ENCODE measurements around the gene SLC25A23. TPM values are rescaled to one million over a fixed set of nuclear protein-coding genes. Genes with fewer than 3 reads are reported as not detected.
A peak's percentile ranks its signal among the peaks of the same experiment; 100 is the strongest.

SLC25A23 gene
- total and polyA plus RNA-seq, 2 of the 4 experiments (the other 2 are of a cell fraction), result 7.0 to 7.6 TPM

DNA sequence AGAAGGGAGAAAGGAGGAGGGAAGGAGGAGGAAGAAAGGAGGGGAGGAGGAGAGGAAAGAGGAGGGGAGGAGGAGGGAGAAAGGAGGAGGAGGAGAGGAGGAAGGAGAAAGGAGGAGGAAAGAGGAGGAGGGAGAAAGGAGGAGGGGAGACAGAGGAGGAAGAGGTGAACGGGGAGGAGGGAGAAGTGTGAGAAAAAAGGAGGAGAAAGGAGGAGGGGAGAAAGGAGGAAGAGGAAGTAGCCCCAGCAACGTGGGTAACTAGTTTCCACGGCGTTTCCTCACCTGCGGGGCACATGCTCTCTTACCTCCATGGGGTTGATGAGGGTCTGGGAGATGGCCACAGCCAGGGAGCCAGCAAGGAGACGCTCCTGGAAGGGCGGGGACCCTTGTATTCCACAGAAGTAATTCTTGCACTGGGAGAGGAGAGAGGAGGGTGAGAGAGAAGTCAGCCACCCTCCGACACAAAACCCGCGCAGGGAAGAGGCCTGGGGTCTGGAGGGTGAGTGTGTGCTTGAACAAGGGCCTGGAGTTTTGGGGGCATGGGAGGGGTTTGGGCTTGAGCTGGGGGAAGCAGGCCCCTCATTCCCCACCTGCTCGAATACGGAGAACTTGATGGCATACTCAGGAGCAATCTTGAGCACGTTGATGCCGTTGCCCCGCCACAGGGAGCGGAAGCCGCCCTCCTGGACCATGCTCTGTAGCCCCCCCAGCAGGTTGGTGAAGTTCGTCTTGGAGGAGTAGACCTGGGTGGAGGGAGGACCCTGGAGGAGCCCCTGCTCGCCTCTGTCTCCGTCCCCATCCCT lies 30.0 kb downstream of the SLC25A23 start:
- no TSS peak for BruUV-seq (replicated peaks)
- H2BK120ac ChIP-seq (ENCODE audit: low read depth, low read length), result no peak overlapping the region
- no peak overlapping the region for H3K27ac ChIP-seq (ENCODE audit: insufficient read depth, low read length)
- no CpG with 5 or more reads among the region's 20 CpGs for WGBS, 2 experiments (ENCODE audit: extremely low coverage in 2 of 2, insufficient read length in 1 of 2)
- dilution Hi-C loops (cut with HindIII; ENCODE audit: low sequenced_read_pairs, unreplicated experiment), result no loop called here
- no peak overlapping the region for H3K4me3 ChIP-seq (ENCODE audit: insufficient read depth, low read depth, low read length)
- H2AK9ac ChIP-seq (replicated peaks; ENCODE audit: low read depth, low read length, poor library complexity), result no peak overlapping the region
- no peak overlapping the region for H3K18ac ChIP-seq (ENCODE audit: low read depth, low read length)
- ATAC-seq (ENCODE audit: low read depth), result no peak
- ChIA-PET CTCF (no interaction called here), POLR2A (ENCODE audit: unreplicated experiment) (no interaction called here)
- H3K36me3 ChIP-seq (ENCODE audit: control insufficient read depth, insufficient read depth, low read length), result no peaks in the 10 kb centered on the region
- H2AK5ac ChIP-seq (ENCODE audit: low read depth, low read length), result no peak overlapping the region
- H3K4ac ChIP-seq (ENCODE audit: low read depth, low read length), result no peak overlapping the region
- H2BK5ac ChIP-seq (ENCODE audit: low read depth, low read length, poor library complexity, severe bottlenecking), result no peak overlapping the region
- no peak for DNase-seq
- peak overlapping the region; percentile 32 for H2AFZ ChIP-seq (replicated peaks; ENCODE audit: low read length, poor library complexity)
- 0 out of 4 replicates have a peak, but pooled peaks cover 0 to 3% of the 10 kb centered on the region in 2 experiments for H3K79me1 ChIP-seq (ENCODE audit: low read depth in 1 of 2, low read length in 2 of 2)
- no peak overlapping the region for H4K5ac ChIP-seq (ENCODE audit: low read depth, low read length)
- H2BK20ac ChIP-seq (ENCODE audit: low read depth, low read length), result no peak overlapping the region
- H3K14ac ChIP-seq (replicated peaks; ENCODE audit: low read depth, low read length), result no peak overlapping the region
- H3K9me3 ChIP-seq (ENCODE audit: control insufficient read depth, insufficient read depth, low read length), result peaks cover 3% of the 10 kb centered on the region; the same call in 1 of the 2 replicates
- H2BK15ac ChIP-seq (ENCODE audit: low read depth, low read length), result no peak overlapping the region
- H4K20me1 ChIP-seq (ENCODE audit: insufficient read depth, low read length), result no peaks in the 10 kb centered on the region
- in situ Hi-C loops (cut with MboI; ENCODE audit: low sequenced_read_pairs), result no loop called here
- no peak overlapping the region for H3K9ac ChIP-seq (ENCODE audit: low read depth, low read length)
- no peak overlapping the region for H4K91ac ChIP-seq (ENCODE audit: insufficient read depth, low read depth, low read length)
- intact Hi-C loops (cut with micrococcal nuclease), result no loop called here
- H4K8ac ChIP-seq (ENCODE audit: low read depth in 2 of 2, low read length in 2 of 2), result no peak overlapping the region
- peaks cover 2% of the 10 kb centered on the region; the same call in 1 of the 2 replicates for H3K4me1 ChIP-seq (ENCODE audit: control insufficient read depth, insufficient read depth, low read length)
- H3K23ac ChIP-seq (ENCODE audit: low read depth, low read length), result no peak overlapping the region
- H3K9me1 ChIP-seq (ENCODE audit: insufficient read depth, low read length), result no peaks in the 10 kb centered on the region
- no peak overlapping the region for H3K4me2 ChIP-seq (ENCODE audit: low read depth, low read length)
- no peak overlapping the region for H3K56ac ChIP-seq (ENCODE audit: extremely low read depth, insufficient read depth, low read length)
- H3K27me3 ChIP-seq (ENCODE audit: control insufficient read depth, insufficient read depth, low read length), result peaks cover 8% of the 10 kb centered on the region; the same call in 1 of the 2 replicates
- TF ChIP-seq RCOR1 (IDR thresholded peaks at IDR 0.05; ENCODE audit: insufficient replicate concordance, low read length), result no peak
- no peak for TF ChIP-seq FOS (IDR thresholded peaks at IDR 0.05; ENCODE audit: low read depth, low read length)
- TF ChIP-seq RAD21 (IDR thresholded peaks at IDR 0.05; ENCODE audit: low read length), result no peak
- no peak for TF ChIP-seq CHD1 (IDR thresholded peaks at IDR 0.05; ENCODE audit: low read depth, low read length)
- TF ChIP-seq MAZ (IDR thresholded peaks at IDR 0.05; ENCODE audit: borderline replicate concordance, low read depth, low read length), result no peak
- TF ChIP-seq CEBPB (IDR thresholded peaks at IDR 0.05; ENCODE audit: low read depth, low read length), result no peak
- TF ChIP-seq RFX5 (IDR thresholded peaks at IDR 0.05; ENCODE audit: low read depth, low read length), result no peak
- TF ChIP-seq, protein P1, sequence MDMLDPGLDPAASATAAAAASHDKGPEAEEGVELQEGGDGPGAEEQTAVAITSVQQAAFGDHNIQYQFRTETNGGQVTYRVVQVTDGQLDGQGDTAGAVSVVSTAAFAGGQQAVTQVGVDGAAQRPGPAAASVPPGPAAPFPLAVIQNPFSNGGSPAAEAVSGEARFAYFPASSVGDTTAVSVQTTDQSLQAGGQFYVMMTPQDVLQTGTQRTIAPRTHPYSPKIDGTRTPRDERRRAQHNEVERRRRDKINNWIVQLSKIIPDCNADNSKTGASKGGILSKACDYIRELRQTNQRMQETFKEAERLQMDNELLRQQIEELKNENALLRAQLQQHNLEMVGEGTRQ (IDR thresholded peaks at IDR 0.05; ENCODE audit: low read depth, low read length), result no peak
- TF ChIP-seq MXI1 (IDR thresholded peaks at IDR 0.05; ENCODE audit: borderline replicate concordance, low read depth, low read length), result no peak
- TF ChIP-seq POLR2A (IDR thresholded peaks at IDR 0.05; ENCODE audit: low read depth, low read length), result no peak
- TF ChIP-seq, protein P2, sequence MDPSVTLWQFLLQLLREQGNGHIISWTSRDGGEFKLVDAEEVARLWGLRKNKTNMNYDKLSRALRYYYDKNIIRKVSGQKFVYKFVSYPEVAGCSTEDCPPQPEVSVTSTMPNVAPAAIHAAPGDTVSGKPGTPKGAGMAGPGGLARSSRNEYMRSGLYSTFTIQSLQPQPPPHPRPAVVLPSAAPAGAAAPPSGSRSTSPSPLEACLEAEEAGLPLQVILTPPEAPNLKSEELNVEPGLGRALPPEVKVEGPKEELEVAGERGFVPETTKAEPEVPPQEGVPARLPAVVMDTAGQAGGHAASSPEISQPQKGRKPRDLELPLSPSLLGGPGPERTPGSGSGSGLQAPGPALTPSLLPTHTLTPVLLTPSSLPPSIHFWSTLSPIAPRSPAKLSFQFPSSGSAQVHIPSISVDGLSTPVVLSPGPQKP (IDR thresholded peaks at IDR 0.05; ENCODE audit: borderline replicate concordance, low read depth, low read length), result no peak
- no peak for TF ChIP-seq BHLHE40 (IDR thresholded peaks at IDR 0.05; ENCODE audit: low read depth, low read length)
- no peak for TF ChIP-seq MAFK (IDR thresholded peaks at IDR 0.05; ENCODE audit: low read depth, low read length)
- no peak for TF ChIP-seq SMC3 (IDR thresholded peaks at IDR 0.05; ENCODE audit: low read depth, low read length)
- TF ChIP-seq, protein P3, sequence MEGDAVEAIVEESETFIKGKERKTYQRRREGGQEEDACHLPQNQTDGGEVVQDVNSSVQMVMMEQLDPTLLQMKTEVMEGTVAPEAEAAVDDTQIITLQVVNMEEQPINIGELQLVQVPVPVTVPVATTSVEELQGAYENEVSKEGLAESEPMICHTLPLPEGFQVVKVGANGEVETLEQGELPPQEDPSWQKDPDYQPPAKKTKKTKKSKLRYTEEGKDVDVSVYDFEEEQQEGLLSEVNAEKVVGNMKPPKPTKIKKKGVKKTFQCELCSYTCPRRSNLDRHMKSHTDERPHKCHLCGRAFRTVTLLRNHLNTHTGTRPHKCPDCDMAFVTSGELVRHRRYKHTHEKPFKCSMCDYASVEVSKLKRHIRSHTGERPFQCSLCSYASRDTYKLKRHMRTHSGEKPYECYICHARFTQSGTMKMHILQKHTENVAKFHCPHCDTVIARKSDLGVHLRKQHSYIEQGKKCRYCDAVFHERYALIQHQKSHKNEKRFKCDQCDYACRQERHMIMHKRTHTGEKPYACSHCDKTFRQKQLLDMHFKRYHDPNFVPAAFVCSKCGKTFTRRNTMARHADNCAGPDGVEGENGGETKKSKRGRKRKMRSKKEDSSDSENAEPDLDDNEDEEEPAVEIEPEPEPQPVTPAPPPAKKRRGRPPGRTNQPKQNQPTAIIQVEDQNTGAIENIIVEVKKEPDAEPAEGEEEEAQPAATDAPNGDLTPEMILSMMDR (conservative IDR thresholded peaks at IDR 0.05; ENCODE audit: low read depth, low read length), result no peak
